A673 (cell line): ENCODE results near the gene TNS3.

Experiments
- CTCF ChIP-seq: fragments of 300-800, 200-600 bp; sonication (generic); conservative IDR thresholded peaks from 2 replicates; pipeline ENCODE4 v1.5.1; 2017; ENCODE audit warnings: low read depth, mild to moderate bottlenecking, antibody characterized with exemption, low read length, moderate library complexity, mixed read lengths
- EZH2 ChIP-seq: fragments of 200-600 bp; sonication (generic); IDR thresholded peaks from 2 replicates; pipeline ENCODE4 v1.6.1; 2017; ENCODE audit warnings: borderline replicate concordance, low read depth, mild to moderate bottlenecking, mixed read lengths, antibody characterized with exemption, low read length; ENCODE audit not compliant: poor library complexity, severe bottlenecking

GRCh38 chr7:47609803-47610452, 28.0 kb upstream of the TNS3 start:
- TF ChIP-seq CTCF (no peak), EZH2 (no peak)
